KMS-11 (cell line): ENCODE measurements around the gene CTCF.

ENCODE experiments used
- H2AFZ ChIP-seq: fragments of 200-600 bp; sonication (generic); 2 replicates; pipeline ENCODE4 v1.6.1; 2016; ENCODE audit warnings: antibody characterized with exemption, mixed run types, low read depth
- H3K27ac ChIP-seq: fragments of 200-600 bp; sonication (generic); 2 replicates; pipeline ENCODE4 v1.6.1; 2016; ENCODE audit warnings: mild to moderate bottlenecking, mixed run types
- H3K27me3 ChIP-seq: fragments of 200-600 bp; sonication (generic); 2 replicates; pipeline ENCODE4 v1.6.1; 2017; ENCODE audit warnings: mild to moderate bottlenecking, low read depth, mixed run types, moderate library complexity; ENCODE audit not compliant: insufficient read depth
- H3K36me3 ChIP-seq: fragments of 200-600 bp; sonication (generic); 2 replicates; pipeline ENCODE4 v1.6.1; 2017; ENCODE audit warnings: mild to moderate bottlenecking, mixed run types; ENCODE audit not compliant: insufficient read depth
- H3K4me1 ChIP-seq: fragments of 200-600 bp; sonication (generic); 2 replicates; pipeline ENCODE4 v1.6.1; 2016; ENCODE audit warnings: mild to moderate bottlenecking, low read depth, mixed run types; ENCODE audit not compliant: poor library complexity, severe bottlenecking
- H3K4me2 ChIP-seq: fragments of 200-600 bp; sonication (generic); 2 replicates; pipeline ENCODE4 v1.7.0; 2016; ENCODE audit warnings: mild to moderate bottlenecking, mixed run types
- H3K4me3 ChIP-seq: fragments of 200-600 bp; sonication (generic); IDR thresholded peaks from 2 replicates; pipeline ENCODE4 v1.6.1; 2017; ENCODE audit warnings: low read depth, low read length, mixed read lengths; ENCODE audit not compliant: insufficient read depth
- H3K79me2 ChIP-seq: fragments of 200-600 bp; sonication (generic); 2 replicates; pipeline ENCODE4 v1.6.1; 2016; ENCODE audit warnings: low read depth, mixed run types; ENCODE audit not compliant: insufficient read depth
- H3K9ac ChIP-seq: fragments of 200-600 bp; sonication (generic); 2 replicates; pipeline ENCODE4 v1.6.1; 2016; ENCODE audit warnings: mild to moderate bottlenecking, mixed run types
- H4K20me1 ChIP-seq: fragments of 200-600 bp; sonication (generic); 2 replicates; pipeline ENCODE4 v1.6.1; 2016; ENCODE audit warnings: mild to moderate bottlenecking, mixed run types; ENCODE audit not compliant: insufficient read depth
- CTCF ChIP-seq: fragments of 200-600 bp; sonication (generic); conservative IDR thresholded peaks from 2 replicates; pipeline ENCODE4 v1.6.1; 2017; ENCODE audit warnings: low read depth, mild to moderate bottlenecking, antibody characterized with exemption, low read length, moderate library complexity, mixed read lengths

The CTCF gene

GRCh38 chr16:67541391-67542263 is 20.7 kb upstream of the CTCF start:
- H3K4me1 ChIP-seq, result peaks cover 20% of the 10 kb centered on the region
- no peak overlapping the region for H3K27ac ChIP-seq
- no peaks in the 10 kb centered on the region for H4K20me1 ChIP-seq
- no peak overlapping the region for H3K4me2 ChIP-seq
- H2AFZ ChIP-seq, result no peak overlapping the region
- no peak overlapping the region for H3K4me3 ChIP-seq
- H3K9ac ChIP-seq, result no peak overlapping the region
- H3K27me3 ChIP-seq, result no peaks in the 10 kb centered on the region
- no peak for TF ChIP-seq CTCF
- no peaks in the 10 kb centered on the region for H3K79me2 ChIP-seq
- no peaks in the 10 kb centered on the region for H3K36me3 ChIP-seq

GRCh38 chr16:67542464-67542863 is 19.9 kb upstream of the CTCF start:
- Histone ChIP-seq H3K9ac (no peak overlapping the region), H3K4me3 (no peak overlapping the region), H3K27me3 (no peaks in the 10 kb centered on the region), H4K20me1 (no peaks in the 10 kb centered on the region), H2AFZ (no peak overlapping the region), H3K36me3 (no peaks in the 10 kb centered on the region), H3K4me1 (peaks cover 28% of the 10 kb centered on the region), H3K79me2 (no peaks in the 10 kb centered on the region), H3K4me2 (no peak overlapping the region), H3K27ac (no peak overlapping the region)
- no peak for TF ChIP-seq CTCF

GRCh38 chr16:67543036-67543435 is 19.3 kb upstream of the CTCF start:
- H3K27ac ChIP-seq, result no peak overlapping the region
- no peaks in the 10 kb centered on the region for H4K20me1 ChIP-seq
- H3K79me2 ChIP-seq, result no peaks in the 10 kb centered on the region
- H3K4me2 ChIP-seq, result no peak overlapping the region
- H3K4me1 ChIP-seq, result peaks cover 34% of the 10 kb centered on the region
- TF ChIP-seq CTCF, result no peak
- no peak overlapping the region for H3K4me3 ChIP-seq
- no peaks in the 10 kb centered on the region for H3K36me3 ChIP-seq
- no peak overlapping the region for H2AFZ ChIP-seq
- no peak overlapping the region for H3K9ac ChIP-seq
- no peaks in the 10 kb centered on the region for H3K27me3 ChIP-seq

- Histone ChIP-seq H3K4me3 (no peak overlapping the region), H3K27ac (no peak overlapping the region), H3K79me2 (no peaks in the 10 kb centered on the region), H3K9ac (no peak overlapping the region), H3K4me1 (peaks cover 40% of the 10 kb centered on the region), H3K4me2 (no peak overlapping the region), H4K20me1 (no peaks in the 10 kb centered on the region), H3K27me3 (no peaks in the 10 kb centered on the region), H3K36me3 (no peaks in the 10 kb centered on the region), H2AFZ (no peak overlapping the region)
- TF ChIP-seq CTCF, result no peak
Observed at GRCh38 chr16:67543582-67543981, 18.7 kb upstream of the CTCF start.
